Upper lobe of left lung (tissue), 6 donors: Measurements from ENCODE around the gene SLC16A3. TPM values are rescaled to one million over a fixed set of nuclear protein-coding genes. Genes with fewer than 3 reads are reported as not detected.

Experiments used
- ATAC-seq, 2 donors: fragments of 200-7000 bp; cut with Tn5 transposase; one replicate each; pipeline ENCODE4 v1.9.1; 2022; ENCODE audit warnings: mild to moderate bottlenecking in 2 of 2, moderate library complexity in 2 of 2; ENCODE audit not compliant: low FRiP score in 2 of 2
- DNase-seq, 2 donors: peaks; one replicate each; pipeline ENCODE4 v3.0.0-alpha.2; 2019 to 2020
- H3K27ac ChIP-seq, 4 donors: fragments of 200-600 bp; sonication (generic); one replicate each; pipeline ENCODE4 v1.5.1; 2016 to 2019
- H3K27me3 ChIP-seq, 4 donors: fragments of 200-600 bp; sonication (generic); one replicate each; pipeline ENCODE4 v1.5.1; 2017 to 2019
- H3K36me3 ChIP-seq, 4 donors: fragments of 200-600 bp; sonication (generic); one replicate each; pipeline ENCODE4 v1.5.1; 2016 to 2019
- H3K4me1 ChIP-seq, 4 donors: fragments of 200-600 bp; sonication (generic); one replicate each; pipeline ENCODE4 v1.5.1; 2018 to 2019
- H3K4me3 ChIP-seq, 4 donors: fragments of 200-600 bp; sonication (generic); one replicate each; pipeline ENCODE4 v1.5.1; 2017 to 2019; ENCODE audit warnings: mild to moderate bottlenecking in 2 of 4, moderate library complexity in 1 of 4
- H3K9me3 ChIP-seq, 4 donors: fragments of 200-600 bp; sonication (generic); one replicate each; pipeline ENCODE4 v1.5.1; 2018 to 2019
- CTCF ChIP-seq, 6 experiments: fragments of 450-650 bp in 4 of 6; fragments of 200-600 bp in 2 of 6; sonication (generic) in 2 of 6; IDR thresholded peaks; one replicate each; pipeline ENCODE4 v1.5.1; 2016 to 2019; ENCODE audit warnings: antibody characterized with exemption in 6 of 6
- EP300 ChIP-seq, 4 donors: sonication (generic); formaldehyde crosslinking; IDR thresholded peaks; one replicate each; pipeline ENCODE4 v1.5.1; 2017; ENCODE audit warnings: antibody characterized with exemption in 4 of 4, control low read depth in 2 of 4
- POLR2A ChIP-seq, 4 donors: fragments of 450-650 bp; IDR thresholded peaks; one replicate each; pipeline ENCODE4 v1.5.1; 2016 to 2017; ENCODE audit warnings: antibody characterized with exemption in 4 of 4, mild to moderate bottlenecking in 2 of 4
- POLR2AphosphoS5 ChIP-seq, 2 donors: sonication (generic); formaldehyde crosslinking; IDR thresholded peaks; one replicate each; pipeline ENCODE4 v1.5.1; 2017; ENCODE audit warnings: antibody characterized with exemption in 2 of 2
- WGBS, 2 donors: methylation state at CpG; one replicate each; pipeline ENCODE4 v1.1.5; 2017 to 2018; 5-methylcytosine and 5-hydroxymethylcytosine counted together
- total RNA-seq, 6 donors: library from RNA; depleted of rRNA in 4 of 6; stranded (reverse); fragments of >200 nt in 4 of 6; gene quantifications; one replicate each; pipeline versions ENCODE4 v1.1.0 to v1.2.1, GENCODE V29; 2016 to 2021
- donor health status: DM: no; HTN: no; CAD: no; lungs with moderate emphysema.
- donor health status: DM: no; HTN: yes; CAD: no; lungs with severe emphysema.

Gene SLC16A3
- total RNA-seq, 6 donors from 2014 or later, result 33.5 to 134 (median 102) TPM

- H3K27ac ChIP-seq, result no peak overlapping the region
- peaks cover 12 to 34% (median 18%) of the 10 kb centered on the region in 4 donors for H3K4me1 ChIP-seq
- peaks cover 0 to 2% (median under 1%) of the 10 kb centered on the region in 4 donors for H3K36me3 ChIP-seq
- H3K27me3 ChIP-seq, result no peaks in the 10 kb centered on the region
- ATAC-seq, result no peak
- TF ChIP-seq POLR2A (IDR thresholded peaks at IDR 0.05) (no peak), EP300 (IDR thresholded peaks at IDR 0.05) (no peak), POLR2AphosphoS5 (IDR thresholded peaks at IDR 0.05) (no peak), CTCF (IDR thresholded peaks at IDR 0.05) (no peak)
- WGBS, 2 donors, result 67 to 82% methylated on average over 5 of the region's 5 CpGs
- no peaks in the 10 kb centered on the region for H3K9me3 ChIP-seq
- no peak overlapping the region for H3K4me3 ChIP-seq
- no peak for DNase-seq
These were observed 48.1 kb downstream of the SLC16A3 start for GRCh38 chr17:82276938-82277337.

GRCh38 chr17:82277851-82278250 is 49.0 kb downstream of the SLC16A3 start:
- WGBS, 2 donors, result 81 to 88% methylated on average over 12 of the region's 12 CpGs
- Histone ChIP-seq H3K9me3 (no peaks in the 10 kb centered on the region), H3K27me3 (no peaks in the 10 kb centered on the region), H3K27ac (no peak overlapping the region), H3K4me1 (peaks cover 15 to 37% (median 19%) of the 10 kb centered on the region in 4 donors), H3K36me3 (no peaks in the 10 kb centered on the region), H3K4me3 (no peak overlapping the region)
- no peak for TF ChIP-seq POLR2AphosphoS5 (IDR thresholded peaks at IDR 0.05)
- TF ChIP-seq EP300 (IDR thresholded peaks at IDR 0.05), result no peak
- TF ChIP-seq POLR2A (IDR thresholded peaks at IDR 0.05), result no peak
- no peak for TF ChIP-seq CTCF (IDR thresholded peaks at IDR 0.05)
- DNase-seq (no peak), ATAC-seq (no peak)

DNA sequence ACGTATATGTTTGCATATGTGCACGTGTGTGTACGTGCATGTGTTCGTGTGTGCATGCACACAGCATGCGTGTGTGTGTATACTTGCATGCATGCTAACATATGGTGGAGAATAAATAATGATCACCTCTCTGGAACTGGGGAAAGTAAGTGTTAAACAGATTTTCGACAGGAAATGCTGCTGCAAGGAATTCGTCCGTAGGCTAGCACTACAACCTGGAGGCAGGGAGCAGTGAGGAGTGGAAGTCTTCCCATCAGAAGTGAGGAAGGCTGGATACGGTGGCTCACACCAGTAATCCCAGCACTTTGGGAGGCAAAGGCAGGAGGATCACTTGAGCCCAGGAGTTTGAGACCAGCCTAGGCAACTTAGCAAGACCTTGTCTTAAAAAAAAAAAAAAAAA is 49.5 kb downstream of the SLC16A3 start:
- Histone ChIP-seq H3K4me1 (peaks cover 17 to 41% (median 22%) of the 10 kb centered on the region in 4 donors), H3K9me3 (no peaks in the 10 kb centered on the region), H3K4me3 (no peak overlapping the region), H3K36me3 (no peaks in the 10 kb centered on the region), H3K27me3 (no peaks in the 10 kb centered on the region), H3K27ac (peak overlapping the region in 1 of 4 donors; percentile 74)
- no peak for ATAC-seq
- no peak for DNase-seq
- WGBS, 2 donors, result 75 to 85% methylated on average over 9 of the region's 9 CpGs
- TF ChIP-seq POLR2A (IDR thresholded peaks at IDR 0.05), result no peak
- no peak for TF ChIP-seq POLR2AphosphoS5 (IDR thresholded peaks at IDR 0.05)
- no peak for TF ChIP-seq CTCF (IDR thresholded peaks at IDR 0.05)
- TF ChIP-seq EP300 (IDR thresholded peaks at IDR 0.05), result no peak

- Histone ChIP-seq H3K27ac (peak overlapping the region; percentile 50 to 75 (median 70)), H3K36me3 (no peaks in the 10 kb centered on the region), H3K4me3 (no peak overlapping the region), H3K4me1 (peaks cover 17 to 39% (median 21%) of the 10 kb centered on the region in 4 donors), H3K27me3 (no peaks in the 10 kb centered on the region), H3K9me3 (no peaks in the 10 kb centered on the region)
- TF ChIP-seq CTCF (IDR thresholded peaks at IDR 0.05) (no peak), EP300 (IDR thresholded peaks at IDR 0.05) (no peak), POLR2A (IDR thresholded peaks at IDR 0.05) (no peak), POLR2AphosphoS5 (IDR thresholded peaks at IDR 0.05) (no peak)
- WGBS, 2 donors, result 79 to 81% methylated on average over 16 of the region's 16 CpGs
- DNase-seq, result no peak
- ATAC-seq, result peak in 1 of 2 donors; percentile 55
These were observed 50.0 kb downstream of the SLC16A3 start for GRCh38 chr17:82278786-82279391.

GRCh38 chr17:82280537-82280936 is 51.7 kb downstream of the SLC16A3 start:
- H3K9me3 ChIP-seq, result no peaks in the 10 kb centered on the region

More at GRCh38 chr17:82280537-82280936, 51.7 kb downstream of the SLC16A3 start:
- no peak overlapping the region for H3K4me3 ChIP-seq
- DNase-seq (no peak), ATAC-seq (no peak)
- WGBS, 2 donors, result 80 to 96% methylated on average over 8 of the region's 8 CpGs
- TF ChIP-seq CTCF (IDR thresholded peaks at IDR 0.05) (no peak), EP300 (IDR thresholded peaks at IDR 0.05) (no peak), POLR2A (IDR thresholded peaks at IDR 0.05) (no peak)
- no peaks in the 10 kb centered on the region for H3K27me3 ChIP-seq
- no peaks in the 10 kb centered on the region for H3K36me3 ChIP-seq
- H3K4me1 ChIP-seq, result peaks cover 7 to 28% (median 12%) of the 10 kb centered on the region in 4 donors
- H3K27ac ChIP-seq, result no peak overlapping the region
